ENCODE results near the gene ARID3A.

ARID3A gene

DNA sequence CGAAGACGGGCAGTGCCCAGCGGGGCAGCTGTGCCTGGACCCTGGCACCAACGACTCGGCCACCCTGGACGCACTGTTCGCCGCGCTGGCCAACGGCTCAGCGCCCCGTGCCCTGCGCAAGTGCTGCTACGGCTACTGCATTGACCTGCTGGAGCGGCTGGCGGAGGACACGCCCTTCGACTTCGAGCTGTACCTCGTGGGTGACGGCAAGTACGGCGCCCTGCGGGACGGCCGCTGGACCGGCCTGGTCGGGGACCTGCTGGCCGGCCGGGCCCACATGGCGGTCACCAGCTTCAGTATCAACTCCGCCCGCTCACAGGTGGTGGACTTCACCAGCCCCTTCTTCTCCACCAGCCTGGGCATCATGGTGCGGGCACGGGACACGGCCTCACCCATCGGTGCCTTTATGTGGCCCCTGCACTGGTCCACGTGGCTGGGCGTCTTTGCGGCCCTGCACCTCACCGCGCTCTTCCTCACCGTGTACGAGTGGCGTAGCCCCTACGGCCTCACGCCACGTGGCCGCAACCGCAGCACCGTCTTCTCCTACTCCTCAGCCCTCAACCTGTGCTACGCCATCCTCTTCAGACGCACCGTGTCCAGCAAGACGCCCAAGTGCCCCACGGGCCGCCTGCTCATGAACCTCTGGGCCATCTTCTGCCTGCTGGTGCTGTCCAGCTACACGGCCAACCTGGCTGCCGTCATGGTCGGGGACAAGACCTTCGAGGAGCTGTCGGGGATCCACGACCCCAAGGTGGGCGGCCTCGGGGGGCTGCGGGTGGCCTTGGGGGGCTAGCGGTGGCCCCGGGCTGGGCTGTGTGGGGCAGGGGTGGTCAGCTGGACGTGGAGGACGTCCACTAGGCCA lies 79.2 kb downstream of the ARID3A start:
- Histone ChIP-seq H3K4me3 (ENCODE audit: low read depth, low read length) (no peak overlapping the region), H3K9me3 (ENCODE audit: control insufficient read depth, insufficient read depth, low read depth, low read length) (no peaks in the 10 kb centered on the region), H3K4me1 (ENCODE audit: control insufficient read depth, insufficient read depth, low read length) (no peaks in the 10 kb centered on the region), H3K27me3 (ENCODE audit: control insufficient read depth, insufficient read depth, low read length) (peaks cover 26% of the 10 kb centered on the region), H3K27ac (ENCODE audit: low read depth, low read length) (no peak overlapping the region), H3K9ac (ENCODE audit: low read length) (no peak overlapping the region), H3K36me3 (ENCODE audit: control insufficient read depth, insufficient read depth, low read length) (peaks cover 13% of the 10 kb centered on the region)

GRCh38 chr19:1006711-1007398 lies 81.0 kb downstream of the ARID3A start:
- H3K27me3 ChIP-seq (ENCODE audit: control insufficient read depth, insufficient read depth, low read length), result peaks cover 9% of the 10 kb centered on the region; the same call in 1 of the 2 replicates
- no peaks in the 10 kb centered on the region for H3K4me1 ChIP-seq (ENCODE audit: control insufficient read depth, insufficient read depth, low read length)
- H3K9ac ChIP-seq (ENCODE audit: low read length), result no peak overlapping the region
- peaks cover 25% of the 10 kb centered on the region for H3K36me3 ChIP-seq (ENCODE audit: control insufficient read depth, insufficient read depth, low read length)
- H3K4me3 ChIP-seq (ENCODE audit: low read depth, low read length), result no peak overlapping the region
- no peak overlapping the region for H3K27ac ChIP-seq (ENCODE audit: low read depth, low read length)
- no peaks in the 10 kb centered on the region for H3K9me3 ChIP-seq (ENCODE audit: control insufficient read depth, insufficient read depth, low read depth, low read length)

GRCh38 chr19:1007399-1008251 lies 81.8 kb downstream of the ARID3A start:
- no peaks in the 10 kb centered on the region for H3K9me3 ChIP-seq (ENCODE audit: control insufficient read depth, insufficient read depth, low read depth, low read length)
- H3K9ac ChIP-seq (ENCODE audit: low read length), result no peak overlapping the region
- no peaks in the 10 kb centered on the region for H3K4me1 ChIP-seq (ENCODE audit: control insufficient read depth, insufficient read depth, low read length)
- H3K27ac ChIP-seq (ENCODE audit: low read depth, low read length), result no peak overlapping the region
- H3K36me3 ChIP-seq (ENCODE audit: control insufficient read depth, insufficient read depth, low read length), result peaks cover 32% of the 10 kb centered on the region
- no peak overlapping the region for H3K4me3 ChIP-seq (ENCODE audit: low read depth, low read length)
- peaks cover 7% of the 10 kb centered on the region; the same call in 1 of the 2 replicates for H3K27me3 ChIP-seq (ENCODE audit: control insufficient read depth, insufficient read depth, low read length)

GRCh38 chr19:1008268-1009040 lies 82.6 kb downstream of the ARID3A start:
- H3K9me3 ChIP-seq (ENCODE audit: control insufficient read depth, insufficient read depth, low read depth, low read length), result no peaks in the 10 kb centered on the region
- H3K4me1 ChIP-seq (ENCODE audit: control insufficient read depth, insufficient read depth, low read length), result no peaks in the 10 kb centered on the region
- H3K9ac ChIP-seq (ENCODE audit: low read length), result no peak overlapping the region
- peaks cover 39% of the 10 kb centered on the region for H3K36me3 ChIP-seq (ENCODE audit: control insufficient read depth, insufficient read depth, low read length)
- no peak overlapping the region for H3K27ac ChIP-seq (ENCODE audit: low read depth, low read length)
- no peak overlapping the region for H3K4me3 ChIP-seq (ENCODE audit: low read depth, low read length)
- peaks cover 7% of the 10 kb centered on the region; the same call in 1 of the 2 replicates for H3K27me3 ChIP-seq (ENCODE audit: control insufficient read depth, insufficient read depth, low read length)

- Histone ChIP-seq H3K4me3 (ENCODE audit: low read depth, low read length) (no peak overlapping the region), H3K27me3 (ENCODE audit: control insufficient read depth, insufficient read depth, low read length) (no peaks in the 10 kb centered on the region), H3K36me3 (ENCODE audit: control insufficient read depth, insufficient read depth, low read length) (peaks cover 48% of the 10 kb centered on the region), H3K27ac (ENCODE audit: low read depth, low read length) (no peak overlapping the region), H3K9me3 (ENCODE audit: control insufficient read depth, insufficient read depth, low read depth, low read length) (no peaks in the 10 kb centered on the region), H3K4me1 (ENCODE audit: control insufficient read depth, insufficient read depth, low read length) (no peaks in the 10 kb centered on the region), H3K9ac (ENCODE audit: low read length) (no peak overlapping the region)
These were observed 83.5 kb downstream of the ARID3A start for GRCh38 chr19:1009041-1009980.

DNA sequence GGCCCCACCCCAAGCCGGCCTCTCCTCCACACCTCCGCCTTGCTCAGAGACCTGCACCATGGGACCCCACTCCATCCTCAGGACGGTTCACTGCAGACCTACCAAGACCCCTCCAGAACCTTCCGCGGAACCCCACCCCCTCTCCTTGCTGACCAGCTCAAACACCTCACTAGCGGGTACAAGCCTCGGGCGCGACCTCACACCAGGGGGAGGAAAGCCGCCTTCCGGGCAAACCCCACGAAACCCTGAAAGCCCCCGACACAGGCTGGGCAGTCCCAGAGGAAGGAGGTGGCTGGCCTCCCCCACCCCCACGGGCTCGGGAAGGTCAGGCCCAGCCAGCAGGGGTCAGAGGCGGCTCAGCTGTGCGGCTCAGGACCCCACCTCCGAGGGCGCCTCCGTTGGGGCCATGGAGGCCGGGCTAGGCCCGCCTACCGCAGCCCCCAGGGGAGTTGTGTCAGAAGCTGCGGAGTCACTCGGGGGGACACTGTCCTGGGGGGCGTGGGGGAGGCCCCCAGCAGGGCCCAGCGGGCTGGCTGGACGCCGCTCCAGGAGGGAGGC lies 84.2 kb downstream of the ARID3A start:
- no peaks in the 10 kb centered on the region for H3K9me3 ChIP-seq (ENCODE audit: control insufficient read depth, insufficient read depth, low read depth, low read length)
- no peaks in the 10 kb centered on the region for H3K27me3 ChIP-seq (ENCODE audit: control insufficient read depth, insufficient read depth, low read length)
- H3K4me3 ChIP-seq (ENCODE audit: low read depth, low read length), result no peak overlapping the region
- no peak overlapping the region for H3K27ac ChIP-seq (ENCODE audit: low read depth, low read length)
- H3K4me1 ChIP-seq (ENCODE audit: control insufficient read depth, insufficient read depth, low read length), result no peaks in the 10 kb centered on the region
- H3K36me3 ChIP-seq (ENCODE audit: control insufficient read depth, insufficient read depth, low read length), result peaks cover 49% of the 10 kb centered on the region
- H3K9ac ChIP-seq (ENCODE audit: low read length), result no peak overlapping the region

GRCh38 chr19:1010586-1011510 lies 85.0 kb downstream of the ARID3A start:
- H3K9me3 ChIP-seq (ENCODE audit: control insufficient read depth, insufficient read depth, low read depth, low read length), result no peaks in the 10 kb centered on the region
- no peak overlapping the region for H3K9ac ChIP-seq (ENCODE audit: low read length)
- no peak overlapping the region for H3K4me3 ChIP-seq (ENCODE audit: low read depth, low read length)
- peaks cover 4% of the 10 kb centered on the region for H3K4me1 ChIP-seq (ENCODE audit: control insufficient read depth, insufficient read depth, low read length)
- H3K27me3 ChIP-seq (ENCODE audit: control insufficient read depth, insufficient read depth, low read length), result no peaks in the 10 kb centered on the region
- no peak overlapping the region for H3K27ac ChIP-seq (ENCODE audit: low read depth, low read length)
- peaks cover 49% of the 10 kb centered on the region for H3K36me3 ChIP-seq (ENCODE audit: control insufficient read depth, insufficient read depth, low read length)

DNA sequence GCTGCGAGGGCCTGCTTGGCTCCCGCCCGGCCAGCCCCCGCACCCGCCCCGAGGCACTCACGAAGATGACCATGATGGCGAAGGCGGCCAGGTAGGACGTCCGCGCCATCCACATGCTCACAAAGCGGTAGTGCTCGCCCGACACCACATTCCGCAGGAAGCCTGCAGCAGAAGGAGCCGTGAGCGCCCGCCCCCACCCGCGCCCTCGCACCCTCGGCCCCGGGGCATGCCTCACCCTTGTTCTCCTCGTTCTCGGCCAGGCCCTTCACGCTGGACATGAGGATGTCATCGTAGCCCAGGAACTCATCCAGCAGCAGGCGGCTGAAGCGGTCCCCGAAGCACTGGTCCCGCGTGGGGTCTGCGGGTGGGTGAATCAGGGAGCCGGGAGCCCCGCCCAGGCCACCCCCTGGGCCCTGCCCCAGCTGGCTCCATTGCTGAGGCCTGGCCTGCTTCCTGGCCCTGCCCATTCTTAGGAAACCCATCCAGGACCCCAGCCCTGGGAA lies 86.0 kb downstream of the ARID3A start:
- no peaks in the 10 kb centered on the region for H3K27me3 ChIP-seq (ENCODE audit: control insufficient read depth, insufficient read depth, low read length)
- H3K36me3 ChIP-seq (ENCODE audit: control insufficient read depth, insufficient read depth, low read length), result peaks cover 49% of the 10 kb centered on the region
- H3K9me3 ChIP-seq (ENCODE audit: control insufficient read depth, insufficient read depth, low read depth, low read length), result no peaks in the 10 kb centered on the region
- peaks cover 14% of the 10 kb centered on the region for H3K4me1 ChIP-seq (ENCODE audit: control insufficient read depth, insufficient read depth, low read length)
- H3K27ac ChIP-seq (ENCODE audit: low read depth, low read length), result no peak overlapping the region
- H3K9ac ChIP-seq (ENCODE audit: low read length), result no peak overlapping the region
- no peak overlapping the region for H3K4me3 ChIP-seq (ENCODE audit: low read depth, low read length)

DNA sequence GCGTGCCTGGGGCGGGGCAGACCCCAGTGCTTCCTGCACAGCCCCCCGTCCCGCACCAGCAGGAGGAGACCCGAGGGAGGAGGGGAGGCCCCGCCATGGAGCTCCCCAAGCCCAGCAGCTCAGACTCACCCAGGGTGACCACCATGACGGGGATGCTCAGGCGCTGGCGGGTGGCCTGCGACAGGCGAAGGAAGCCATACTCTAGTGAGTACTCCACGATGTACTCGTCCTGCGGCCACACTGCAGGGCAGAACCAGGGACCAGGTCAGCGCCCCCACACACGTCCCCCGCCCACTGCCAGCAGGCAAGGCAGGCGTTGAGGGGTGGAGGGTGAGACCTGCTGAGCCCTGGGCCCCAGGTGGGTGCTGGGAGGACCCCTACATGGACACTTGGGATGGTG lies 86.5 kb downstream of the ARID3A start:
- Histone ChIP-seq H3K4me1 (ENCODE audit: control insufficient read depth, insufficient read depth, low read length) (peaks cover 18% of the 10 kb centered on the region), H3K27me3 (ENCODE audit: control insufficient read depth, insufficient read depth, low read length) (no peaks in the 10 kb centered on the region), H3K4me3 (ENCODE audit: low read depth, low read length) (no peak overlapping the region), H3K27ac (ENCODE audit: low read depth, low read length) (no peak overlapping the region), H3K9ac (ENCODE audit: low read length) (no peak overlapping the region), H3K36me3 (ENCODE audit: control insufficient read depth, insufficient read depth, low read length) (peaks cover 49% of the 10 kb centered on the region), H3K9me3 (ENCODE audit: control insufficient read depth, insufficient read depth, low read depth, low read length) (no peaks in the 10 kb centered on the region)
